Hepatocyte (in vitro differentiated cells): ENCODE data around the gene FOXF1. TPM values are rescaled to one million over a fixed set of nuclear protein-coding genes. Genes with fewer than 3 reads are reported as not detected.
A peak's percentile ranks its signal among the peaks of the same experiment; 100 is the strongest.

Experiments
- DNase-seq: peaks from one replicate; pipeline ENCODE4 v3.0.0-alpha.2; 2016; ENCODE audit warnings: low spot score
- H2AFZ ChIP-seq: fragments of 200-600 bp; sonication (generic); 2 replicates; pipeline ENCODE4 v1.6.0; 2016; ENCODE audit warnings: antibody characterized with exemption, mild to moderate bottlenecking
- H3K27ac ChIP-seq: fragments of 200-600 bp; sonication (generic); 2 replicates; pipeline ENCODE4 v1.5.1; 2016; ENCODE audit warnings: mild to moderate bottlenecking
- H3K27me3 ChIP-seq: fragments of 200-600 bp; sonication (generic); 2 replicates; pipeline ENCODE4 v1.6.1; 2016
- H3K36me3 ChIP-seq: fragments of 200-600 bp; sonication (generic); replicated peaks from 2 replicates; pipeline ENCODE4 v1.5.1; 2016; ENCODE audit warnings: low read depth; ENCODE audit not compliant: insufficient read depth
- H3K4me1 ChIP-seq: fragments of 200-600 bp; sonication (generic); 2 replicates; pipeline ENCODE4 v1.5.1; 2016; ENCODE audit warnings: mild to moderate bottlenecking, moderate library complexity; ENCODE audit not compliant: insufficient read depth
- H3K4me2 ChIP-seq: fragments of 200-600 bp; sonication (generic); 2 replicates; pipeline ENCODE4 v1.6.0; 2016
- H3K4me3 ChIP-seq: fragments of 200-600 bp; sonication (generic); 2 replicates; pipeline ENCODE4 v1.5.1; 2016; ENCODE audit warnings: mild to moderate bottlenecking
- H3K79me2 ChIP-seq: fragments of 200-600 bp; sonication (generic); 2 replicates; pipeline ENCODE4 v1.6.0; 2017; ENCODE audit warnings: mild to moderate bottlenecking
- H3K9me2 ChIP-seq: fragments of 200-600 bp; sonication (generic); replicated peaks from 2 replicates; pipeline ENCODE4 v1.6.0; 2017; ENCODE audit warnings: mild to moderate bottlenecking; ENCODE audit not compliant: insufficient read depth
- H3K9me3 ChIP-seq: fragments of 200-600 bp; sonication (generic); 2 replicates; pipeline ENCODE4 v1.5.1; 2016; ENCODE audit warnings: low read depth, mild to moderate bottlenecking
- H4K20me1 ChIP-seq: fragments of 200-600 bp; sonication (generic); 2 replicates; pipeline ENCODE4 v1.6.0; 2016; ENCODE audit warnings: mild to moderate bottlenecking; ENCODE audit not compliant: insufficient read depth, poor library complexity, severe bottlenecking
- EZH2 ChIP-seq: fragments of 200-600 bp; sonication (generic); IDR thresholded peaks from 2 replicates; pipeline ENCODE4 v1.6.1; 2016; ENCODE audit warnings: antibody characterized with exemption, mild to moderate bottlenecking, borderline replicate concordance
- EZH2phosphoT487 ChIP-seq: fragments of 200-600 bp; sonication (generic); IDR thresholded peaks from one replicate; pipeline ENCODE4 v1.6.1; 2018; ENCODE audit warnings: antibody characterized with exemption, mild to moderate bottlenecking, low read depth, moderate library complexity; ENCODE audit not compliant: unreplicated experiment, severe bottlenecking
- WGBS: methylation state at CpG from one replicate; pipeline ENCODE4 v1.1.6; 2016; ENCODE audit warnings: low lambda C conversion rate; ENCODE audit errors: missing lambda C conversion rate; 5-methylcytosine and 5-hydroxymethylcytosine counted together
- polyA plus RNA-seq: library from polyadenylated mRNA; unstranded; fragments of >200 nt; fragmentation: Nextera tagmentation; extraction: Ambion mirVana; gene quantifications from 2 replicates; pipeline ENCODE4 v1.2.1, GENCODE V29; 2016
- total RNA-seq: library from RNA; depleted of rRNA; stranded (reverse); fragments of >200 nt; gene quantifications from 2 replicates; pipeline ENCODE4 v1.2.3, GENCODE V29; 2014
- TF ChIP-seq, protein P1 (sequence below): fragments of 200-600 bp; sonication (generic); IDR thresholded peaks from 2 replicates; pipeline ENCODE4 v1.5.1; 2016; ENCODE audit warnings: antibody characterized with exemption, mild to moderate bottlenecking; ENCODE audit not compliant: poor library complexity

The FOXF1 gene
- total and polyA plus RNA-seq, 2 experiments from 2014 or later, result 26.8 to 37.4 TPM

DNA sequence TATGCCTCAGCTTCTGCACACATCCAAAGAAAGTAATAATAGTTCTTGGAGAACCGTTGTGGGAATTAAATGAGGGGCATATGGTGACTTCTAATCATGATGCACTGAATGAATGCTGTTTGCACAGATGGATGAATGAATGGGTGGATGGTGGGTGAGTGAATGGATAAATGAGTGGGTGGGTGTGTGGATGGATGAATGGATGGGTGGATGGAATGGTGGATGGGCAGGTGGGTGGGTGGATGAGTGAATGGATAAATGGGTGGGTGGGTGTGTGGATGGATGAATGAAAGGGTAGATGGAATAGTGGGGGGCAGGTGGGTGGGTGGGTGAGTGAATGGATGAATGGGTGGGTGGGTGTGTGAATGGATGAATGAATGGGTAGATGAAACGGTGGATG lies 44.9 kb upstream of the FOXF1 start:
- peaks cover 3% of the 10 kb centered on the region for H3K9me3 ChIP-seq
- H3K27me3 ChIP-seq, result no peaks in the 10 kb centered on the region
- H3K4me2 ChIP-seq, result no peak overlapping the region
- DNase-seq, result no peak
- H3K79me2 ChIP-seq, result no peaks in the 10 kb centered on the region
- WGBS, result 97% methylated on average over 2 of the region's 2 CpGs
- TF ChIP-seq EZH2phosphoT487 (no peak), EZH2 (no peak)
- TF ChIP-seq, protein P1, sequence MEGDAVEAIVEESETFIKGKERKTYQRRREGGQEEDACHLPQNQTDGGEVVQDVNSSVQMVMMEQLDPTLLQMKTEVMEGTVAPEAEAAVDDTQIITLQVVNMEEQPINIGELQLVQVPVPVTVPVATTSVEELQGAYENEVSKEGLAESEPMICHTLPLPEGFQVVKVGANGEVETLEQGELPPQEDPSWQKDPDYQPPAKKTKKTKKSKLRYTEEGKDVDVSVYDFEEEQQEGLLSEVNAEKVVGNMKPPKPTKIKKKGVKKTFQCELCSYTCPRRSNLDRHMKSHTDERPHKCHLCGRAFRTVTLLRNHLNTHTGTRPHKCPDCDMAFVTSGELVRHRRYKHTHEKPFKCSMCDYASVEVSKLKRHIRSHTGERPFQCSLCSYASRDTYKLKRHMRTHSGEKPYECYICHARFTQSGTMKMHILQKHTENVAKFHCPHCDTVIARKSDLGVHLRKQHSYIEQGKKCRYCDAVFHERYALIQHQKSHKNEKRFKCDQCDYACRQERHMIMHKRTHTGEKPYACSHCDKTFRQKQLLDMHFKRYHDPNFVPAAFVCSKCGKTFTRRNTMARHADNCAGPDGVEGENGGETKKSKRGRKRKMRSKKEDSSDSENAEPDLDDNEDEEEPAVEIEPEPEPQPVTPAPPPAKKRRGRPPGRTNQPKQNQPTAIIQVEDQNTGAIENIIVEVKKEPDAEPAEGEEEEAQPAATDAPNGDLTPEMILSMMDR, result no peak
- peaks cover 16% of the 10 kb centered on the region for H3K4me1 ChIP-seq
- H3K27ac ChIP-seq, result no peak overlapping the region
- no peak overlapping the region for H2AFZ ChIP-seq
- no peaks in the 10 kb centered on the region for H3K36me3 ChIP-seq
- H3K9me2 ChIP-seq, result no peaks in the 10 kb centered on the region
- no peak overlapping the region for H3K4me3 ChIP-seq
- no peaks in the 10 kb centered on the region for H4K20me1 ChIP-seq

DNA sequence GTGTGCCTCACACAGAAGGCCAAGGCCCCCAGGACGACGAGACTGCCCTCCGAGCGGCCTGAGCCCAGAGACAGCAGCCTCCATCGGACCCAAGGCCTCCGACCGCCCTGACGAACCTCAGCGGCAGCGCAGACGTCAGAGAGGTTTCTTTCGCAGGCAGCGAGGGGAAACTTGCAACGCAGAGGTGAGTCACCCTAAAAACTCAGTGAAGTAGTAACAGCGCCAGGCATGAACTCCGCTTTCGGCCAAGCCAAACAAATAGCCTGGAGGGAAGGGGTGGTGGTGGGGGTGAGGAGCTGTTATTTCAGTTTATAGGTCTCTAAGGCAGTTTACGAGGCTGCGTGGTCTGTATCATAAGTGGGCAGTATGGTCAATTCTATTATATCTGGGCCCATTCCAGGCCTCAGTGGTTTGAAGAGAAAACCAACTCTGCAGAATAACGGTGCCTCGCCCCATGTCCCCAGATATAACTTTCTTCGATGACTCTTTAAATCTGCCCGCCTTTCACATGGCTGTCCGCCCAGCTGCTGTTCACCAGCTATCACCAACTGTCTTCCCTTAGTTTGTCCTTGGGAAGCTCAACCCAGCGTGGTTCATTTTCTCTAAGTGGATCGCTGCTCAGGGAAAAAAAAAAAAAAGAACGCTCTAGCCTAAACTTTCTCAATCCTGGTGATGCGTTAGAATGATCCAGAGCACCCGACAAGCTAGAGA lies 43.5 kb upstream of the FOXF1 start:
- Histone ChIP-seq H3K36me3 (no peaks in the 10 kb centered on the region), H3K4me3 (no peak overlapping the region), H3K4me1 (peaks cover 12% of the 10 kb centered on the region), H2AFZ (no peak overlapping the region), H4K20me1 (no peaks in the 10 kb centered on the region), H3K79me2 (no peaks in the 10 kb centered on the region), H3K27ac (peak overlapping the region; percentile 26), H3K9me3 (no peaks in the 10 kb centered on the region), H3K9me2 (no peaks in the 10 kb centered on the region), H3K4me2 (no peak overlapping the region), H3K27me3 (no peaks in the 10 kb centered on the region)
- WGBS, result 66% methylated on average over 29 of the region's 29 CpGs
- TF ChIP-seq EZH2 (no peak), EZH2phosphoT487 (no peak)
- TF ChIP-seq, protein P1, result no peak
- no peak for DNase-seq

DNA sequence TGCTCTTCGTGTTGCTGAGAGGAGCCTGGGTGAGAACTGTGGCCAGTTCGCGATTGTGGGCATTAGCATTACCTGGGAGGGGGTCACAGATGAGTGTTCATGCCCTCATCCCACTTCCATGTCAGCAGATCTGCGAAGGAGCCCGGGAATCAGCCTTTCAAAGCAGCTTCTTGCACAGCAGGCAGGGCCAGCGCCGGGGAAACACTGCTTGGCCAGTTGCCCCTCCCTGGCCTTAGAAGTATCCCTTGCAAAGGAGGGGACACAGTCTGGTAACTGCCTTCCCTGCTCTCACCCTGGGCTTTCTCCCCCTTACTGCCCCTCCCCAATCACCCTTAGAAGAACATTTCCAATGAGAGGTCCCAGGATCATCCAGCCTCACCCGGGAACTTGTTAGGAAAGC lies 42.8 kb upstream of the FOXF1 start:
- DNase-seq, result no peak
- no peaks in the 10 kb centered on the region for H3K36me3 ChIP-seq
- H3K4me3 ChIP-seq, result no peak overlapping the region
- H3K27ac ChIP-seq, result peak overlapping the region; percentile 26
- TF ChIP-seq EZH2 (no peak), EZH2phosphoT487 (no peak)
- TF ChIP-seq, protein P1, result no peak
- H3K9me3 ChIP-seq, result no peaks in the 10 kb centered on the region
- H3K9me2 ChIP-seq, result no peaks in the 10 kb centered on the region
- H3K4me1 ChIP-seq, result peaks cover 10% of the 10 kb centered on the region
- H3K27me3 ChIP-seq, result no peaks in the 10 kb centered on the region
- H2AFZ ChIP-seq, result no peak overlapping the region
- H4K20me1 ChIP-seq, result no peaks in the 10 kb centered on the region
- H3K79me2 ChIP-seq, result no peaks in the 10 kb centered on the region
- H3K4me2 ChIP-seq, result no peak overlapping the region
- 95% methylated on average over 8 of the region's 8 CpGs for WGBS
